ENCODE data around the gene KRABD2.
A peak's percentile ranks its signal among the peaks of the same experiment; 100 is the strongest.

Gene KRABD2

GRCh38 chr17:8412089-8412488 is 35.6 kb upstream of the KRABD2 start:
- peak overlapping the region in 1 of 10 donors; percentile 82 for H3K27ac ChIP-seq
- intact Hi-C loops (cut with DNase I) = loop anchor here (5.0 to 10.0 kb wide), 9 partner anchors 63 to 483 kb away; partner anchors contain the start of gene CCDC42 (in 1 of the 10)
- no peak for TF ChIP-seq CTCF (IDR thresholded peaks at IDR 0.05)

GRCh38 chr17:8410883-8411238 is 34.4 kb upstream of the KRABD2 start:
- Histone ChIP-seq H3K36me3 (no peaks in the 10 kb centered on the region), H3K4me3 (no peak overlapping the region), H3K9me3 (no peaks in the 10 kb centered on the region), H3K4me1 (peaks cover 0 to 23% (median 4%) of the 10 kb centered on the region in 9 donors), H3K27ac (no peak overlapping the region), H3K27me3 (peaks cover 0 to 13% (median 0%) of the 10 kb centered on the region in 7 donors)
- DNase-seq (no peak), ATAC-seq (no peak)
- TF ChIP-seq CTCF (IDR thresholded peaks at IDR 0.05) = no peak
- 72 to 92% methylated on average over 1 of the region's 1 CpG for WGBS, 2 donors
- intact Hi-C loops (cut with DNase I) = loop anchor here (1.0 to 10.0 kb wide), 15 partner anchors 64 to 484 kb away; partner anchors contain the start of gene CCDC42 (in 1 of the 10)

More at GRCh38 chr17:8412089-8412488, 35.6 kb upstream of the KRABD2 start:
- no peak for ATAC-seq
- Histone ChIP-seq H3K36me3 (no peaks in the 10 kb centered on the region), H3K9me3 (no peaks in the 10 kb centered on the region), H3K4me1 (peaks cover 0 to 25% (median 4%) of the 10 kb centered on the region in 9 donors), H3K27me3 (peaks cover 0 to 13% (median 0%) of the 10 kb centered on the region in 7 donors), H3K4me3 (no peak overlapping the region)
- DNase-seq = no peak
- 73 to 77% methylated on average over 5 of the region's 5 CpGs for WGBS, 2 donors

GRCh38 chr17:8409966-8410882 is 33.7 kb upstream of the KRABD2 start:
- H3K4me3 ChIP-seq = no peak overlapping the region
- no peaks in the 10 kb centered on the region for H3K9me3 ChIP-seq
- peaks cover 0 to 6% (median 0%) of the 10 kb centered on the region in 7 donors for H3K27me3 ChIP-seq
- H3K27ac ChIP-seq = no peak overlapping the region
- DNase-seq (peak; percentile 87 to 90), ATAC-seq (peak; percentile 87 to 96 (median 94))
- peak; percentile 74 to 92 (median 87) for TF ChIP-seq CTCF (IDR thresholded peaks at IDR 0.05)
- 24 to 26% methylated on average over 19 of the region's 19 CpGs for WGBS, 2 donors
- no peaks in the 10 kb centered on the region for H3K36me3 ChIP-seq
- intact Hi-C loops (cut with DNase I) = loop anchor here (1.0 to 10.0 kb wide), 15 partner anchors 65 to 485 kb away; partner anchors contain the start of gene CCDC42 (in 1 of the 10)
- peaks cover 0 to 23% (median 4%) of the 10 kb centered on the region in 9 donors for H3K4me1 ChIP-seq

- peaks cover 0 to 19% (median 4%) of the 10 kb centered on the region in 9 donors for H3K4me1 ChIP-seq
- TF ChIP-seq CTCF (IDR thresholded peaks at IDR 0.05) = no peak
- peaks cover 0 to 2% (median 0%) of the 10 kb centered on the region in 7 donors for H3K27me3 ChIP-seq
- H3K9me3 ChIP-seq = no peaks in the 10 kb centered on the region
- H3K36me3 ChIP-seq = no peaks in the 10 kb centered on the region
- WGBS, 2 donors = 65 to 66% methylated on average over 14 of the region's 14 CpGs
- no peak overlapping the region for H3K4me3 ChIP-seq
- ATAC-seq = no peak
- no peak overlapping the region for H3K27ac ChIP-seq
- DNase-seq = no peak
- intact Hi-C loops (cut with DNase I) = loop anchor here in 1 of 10 donors (10.0 kb wide), 1 partner anchor 486 kb away; no protein-coding TSS in a partner anchor
These were observed 31.9 kb upstream of the KRABD2 start for GRCh38 chr17:8408371-8408770.

Data from heart right ventricle (tissue), 16 donors.